ENCODE results near the gene ATOH8.

The ATOH8 gene

DNA sequence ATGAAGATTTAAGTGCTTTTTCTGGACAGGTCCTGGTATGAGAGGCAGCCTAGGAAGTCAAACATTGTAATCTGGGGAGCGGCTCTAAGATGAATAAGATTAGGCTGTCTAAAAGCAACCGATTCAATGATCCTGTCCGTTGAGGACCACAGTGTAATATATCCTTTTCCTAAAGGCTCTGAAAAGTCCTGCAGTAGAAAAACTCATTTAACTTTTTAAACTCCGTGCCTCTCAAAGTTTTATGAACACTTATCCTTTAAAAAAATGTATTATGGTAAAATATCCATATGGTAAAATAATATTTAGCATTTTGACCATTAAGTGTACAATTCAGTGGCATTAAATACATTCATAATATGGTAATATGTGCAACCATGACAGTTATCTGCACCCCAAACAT is 39.8 kb downstream of the ATOH8 start:
- no peaks in the 10 kb centered on the region for H3K9me3 Mint-ChIP-seq
- H3K27me3 Mint-ChIP-seq, result peaks cover 91% of the 10 kb centered on the region

DNA sequence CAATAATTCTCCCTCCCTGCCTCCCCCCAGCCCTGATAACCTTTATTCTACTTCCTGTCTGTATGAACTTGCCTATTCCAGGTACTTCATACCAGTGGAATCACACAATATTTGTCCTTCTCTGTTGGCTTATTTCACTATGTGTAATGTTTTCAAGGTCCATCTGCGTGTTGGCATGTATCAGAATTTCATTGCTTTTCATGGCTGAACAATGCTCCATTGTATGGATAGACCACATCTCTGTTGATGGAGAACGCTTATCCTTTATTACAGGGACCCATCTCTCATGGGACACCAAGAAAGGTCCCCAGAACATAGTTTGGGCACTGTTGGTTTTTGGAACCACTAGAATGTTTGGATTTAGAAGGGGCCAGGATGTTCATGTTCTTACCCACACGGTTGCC is 40.2 kb downstream of the ATOH8 start:
- Mint-ChIP-seq H3K4me1 (no peaks in the 10 kb centered on the region), H3K27me3 (peaks cover 96% of the 10 kb centered on the region)

More for the DNA sequence above, 39.8 kb downstream of the ATOH8 start:
- Mint-ChIP-seq H3K27ac (ENCODE audit: low read depth) (no peak overlapping the region), H3K36me3 (ENCODE audit: insufficient read depth) (no peaks in the 10 kb centered on the region), H3K4me1 (no peaks in the 10 kb centered on the region), H3K4me3 (no peak overlapping the region)
- DNase-seq (ENCODE audit: low spot score in 2 of 2) (no peak), ATAC-seq (replicated peaks; ENCODE audit: extremely low read depth, poor library complexity, severe bottlenecking) (no peak)

DNA sequence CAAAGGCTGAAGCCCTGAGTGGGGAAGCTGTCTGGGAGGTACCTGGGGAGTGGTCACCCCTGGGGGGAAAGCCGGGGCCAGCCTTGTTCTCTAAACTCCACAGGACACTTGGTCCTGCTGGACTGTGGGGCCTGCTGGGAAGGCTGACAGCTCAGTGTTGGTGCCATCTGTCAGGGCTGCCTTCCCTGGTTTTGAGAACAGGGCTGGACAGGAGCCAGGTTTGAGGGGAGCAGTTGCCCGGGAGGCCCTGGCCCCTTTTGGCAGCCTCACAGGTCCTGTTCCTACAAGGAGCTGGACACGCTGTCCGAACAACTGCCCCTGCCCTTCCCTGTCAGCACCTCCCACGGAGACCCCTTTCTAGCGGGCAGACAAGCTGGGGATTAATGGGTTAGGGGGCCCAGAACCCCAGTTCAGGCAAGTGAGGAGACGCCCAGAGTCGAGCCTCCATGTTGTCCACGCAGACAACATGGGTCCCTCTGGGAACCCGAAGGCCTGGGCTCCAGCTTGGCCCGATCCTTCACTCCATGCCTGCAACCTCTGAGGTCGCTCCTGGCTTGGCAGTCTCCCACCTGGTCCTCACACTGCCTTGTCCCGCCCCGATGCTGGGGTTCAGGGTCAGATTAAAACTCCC is 40.8 kb downstream of the ATOH8 start:
- peaks cover 96% of the 10 kb centered on the region for H3K27me3 Mint-ChIP-seq
- H3K4me1 Mint-ChIP-seq, result no peaks in the 10 kb centered on the region

More for the DNA sequence above, 40.2 kb downstream of the ATOH8 start:
- ATAC-seq (replicated peaks; ENCODE audit: extremely low read depth, poor library complexity, severe bottlenecking) (no peak), DNase-seq (ENCODE audit: low spot score in 2 of 2) (no peak)
- Mint-ChIP-seq H3K4me3 (no peak overlapping the region), H3K27ac (ENCODE audit: low read depth) (no peak overlapping the region), H3K36me3 (ENCODE audit: insufficient read depth) (no peaks in the 10 kb centered on the region), H3K9me3 (no peaks in the 10 kb centered on the region)

DNA sequence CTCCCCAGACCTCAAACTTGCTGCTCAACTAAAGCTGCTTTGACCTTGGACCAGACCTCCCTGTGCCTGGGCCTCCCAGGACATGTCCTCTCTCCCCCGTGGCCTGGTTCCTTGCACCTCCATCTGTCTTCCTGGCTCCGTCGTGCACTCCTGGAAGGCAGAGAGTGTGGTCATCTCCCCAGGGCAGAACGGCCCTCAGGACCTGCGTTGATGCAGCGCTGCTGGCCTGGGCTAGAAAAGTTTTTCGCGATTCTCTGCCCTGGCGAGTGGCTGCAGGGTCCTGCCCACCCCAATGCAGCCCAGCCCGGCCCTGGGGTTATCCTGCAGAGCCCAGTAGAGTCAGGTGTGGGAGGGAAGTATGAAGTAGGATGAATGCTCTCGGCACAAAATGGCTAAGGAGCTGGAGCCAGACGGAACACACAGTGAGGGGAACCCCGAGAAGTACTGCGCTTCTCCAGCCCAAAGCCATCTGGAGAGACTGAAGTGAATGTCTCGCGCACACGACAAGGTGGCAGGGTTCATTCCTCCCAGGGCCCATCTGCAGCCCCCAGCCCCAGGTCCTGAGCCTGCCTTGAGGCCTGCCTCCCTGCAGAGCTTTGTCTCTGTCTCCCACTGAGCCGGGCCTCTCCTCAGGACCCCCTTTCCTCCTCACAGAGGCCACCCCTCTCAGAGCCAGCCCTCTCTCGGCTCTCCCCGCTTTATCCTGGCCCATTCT is 41.7 kb downstream of the ATOH8 start:
- no peaks in the 10 kb centered on the region for H3K9me3 Mint-ChIP-seq
- no peak for ATAC-seq (replicated peaks; ENCODE audit: extremely low read depth, poor library complexity, severe bottlenecking)

More for the DNA sequence above, 40.8 kb downstream of the ATOH8 start:
- Mint-ChIP-seq H3K9me3 (no peaks in the 10 kb centered on the region), H3K27ac (ENCODE audit: low read depth) (no peak overlapping the region), H3K36me3 (ENCODE audit: insufficient read depth) (no peaks in the 10 kb centered on the region), H3K4me3 (no peak overlapping the region)
- DNase-seq (ENCODE audit: low spot score in 2 of 2) (no peak), ATAC-seq (replicated peaks; ENCODE audit: extremely low read depth, poor library complexity, severe bottlenecking) (no peak)

DNA sequence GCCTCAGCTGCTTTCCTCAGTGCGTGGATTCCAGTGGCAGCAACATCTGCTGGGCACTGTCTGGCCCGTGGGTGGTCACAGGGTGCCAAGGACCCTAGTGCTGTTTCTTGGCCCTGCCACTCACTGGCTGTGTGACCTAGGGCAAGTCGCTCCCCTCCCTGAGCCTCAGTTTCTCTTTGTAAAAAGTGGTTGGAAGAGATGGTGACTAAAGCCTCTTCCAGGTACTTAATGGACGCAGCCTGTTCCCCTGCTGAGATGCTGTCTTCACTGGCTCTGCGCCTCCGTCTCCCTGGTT is 42.2 kb downstream of the ATOH8 start:
- DNase-seq (ENCODE audit: low spot score in 2 of 2) (no peak), ATAC-seq (replicated peaks; ENCODE audit: extremely low read depth, poor library complexity, severe bottlenecking) (no peak)
- Mint-ChIP-seq H3K4me1 (no peaks in the 10 kb centered on the region), H3K4me3 (no peak overlapping the region), H3K27me3 (peaks cover 96% of the 10 kb centered on the region), H3K36me3 (ENCODE audit: insufficient read depth) (no peaks in the 10 kb centered on the region), H3K9me3 (no peaks in the 10 kb centered on the region), H3K27ac (ENCODE audit: low read depth) (no peak overlapping the region)

More for the DNA sequence above, 41.7 kb downstream of the ATOH8 start:
- Mint-ChIP-seq H3K36me3 (ENCODE audit: insufficient read depth) (no peaks in the 10 kb centered on the region), H3K27me3 (peaks cover 96% of the 10 kb centered on the region), H3K27ac (ENCODE audit: low read depth) (no peak overlapping the region), H3K4me1 (no peaks in the 10 kb centered on the region), H3K4me3 (no peak overlapping the region)
- DNase-seq (ENCODE audit: low spot score in 2 of 2), result no peak

DNA sequence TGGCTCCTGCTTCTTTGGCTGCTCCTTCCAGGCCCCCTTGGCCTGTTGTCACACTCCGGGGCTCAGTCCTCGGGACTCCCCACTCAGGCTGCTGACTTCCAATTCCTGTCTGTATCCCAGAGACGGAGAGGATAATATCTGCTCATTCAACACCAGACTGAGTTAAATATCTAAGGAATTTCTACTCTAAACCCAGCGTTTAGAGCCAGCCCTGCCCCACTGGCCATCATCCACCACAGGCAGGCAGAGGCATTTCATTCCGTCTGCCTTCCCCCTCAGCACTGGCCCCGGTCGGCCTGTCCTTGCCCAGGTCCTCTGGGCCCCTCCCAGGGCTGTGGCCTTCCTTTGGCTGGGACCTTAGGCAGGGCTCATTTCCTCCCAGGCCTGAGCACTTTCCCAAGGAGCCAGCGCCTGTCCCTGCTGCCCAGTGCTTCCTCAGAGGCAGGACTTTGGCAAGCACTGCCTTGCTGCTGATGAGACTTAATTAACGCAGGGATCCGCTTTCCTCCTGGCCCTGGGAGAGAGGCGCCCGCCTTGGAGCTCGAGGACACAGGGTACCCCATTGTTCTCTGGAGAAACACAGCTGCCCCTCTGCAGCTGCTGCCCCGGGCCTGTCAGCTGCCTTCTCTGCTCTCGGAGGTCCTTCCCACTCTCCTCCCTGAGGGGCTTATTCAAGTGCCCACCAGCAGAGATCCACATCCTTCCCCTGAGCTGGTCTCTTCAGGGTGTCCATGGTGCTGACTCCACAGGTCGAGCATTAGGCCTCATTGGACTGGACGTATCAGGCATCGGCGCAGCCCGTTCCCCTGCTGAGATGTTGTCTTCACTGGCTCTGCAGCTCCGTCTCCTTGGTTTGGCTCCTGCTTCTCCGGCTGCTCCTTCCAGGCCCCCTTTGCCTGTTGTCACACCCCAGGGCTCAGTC is 42.8 kb downstream of the ATOH8 start:
- Mint-ChIP-seq H3K27ac (ENCODE audit: low read depth) (no peak overlapping the region), H3K4me3 (no peak overlapping the region), H3K4me1 (no peaks in the 10 kb centered on the region), H3K27me3 (peaks cover 93% of the 10 kb centered on the region), H3K9me3 (no peaks in the 10 kb centered on the region), H3K36me3 (ENCODE audit: insufficient read depth) (no peaks in the 10 kb centered on the region)
- DNase-seq (ENCODE audit: low spot score in 2 of 2) (no peak), ATAC-seq (replicated peaks; ENCODE audit: extremely low read depth, poor library complexity, severe bottlenecking) (no peak)

DNA sequence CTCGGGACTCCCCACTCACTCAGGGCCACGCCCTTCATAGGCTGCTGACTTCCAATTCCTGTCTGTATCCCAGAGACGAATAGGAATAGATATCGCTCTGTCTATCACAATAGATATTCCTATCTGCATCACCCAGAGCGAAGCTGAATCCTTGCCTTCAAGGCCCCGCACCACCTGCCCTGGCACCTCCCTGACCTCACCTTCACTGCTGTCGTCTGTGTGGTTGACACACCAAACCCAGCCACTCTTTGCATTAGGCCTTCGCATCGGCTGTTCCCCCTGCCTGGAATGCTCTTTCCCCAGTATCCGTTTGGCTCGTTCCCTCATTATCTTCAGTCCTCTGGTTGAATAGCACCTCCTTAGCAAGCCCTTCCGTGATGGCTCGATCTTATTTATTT is 43.5 kb downstream of the ATOH8 start:
- no peak for ATAC-seq (replicated peaks; ENCODE audit: extremely low read depth, poor library complexity, severe bottlenecking)
- no peak overlapping the region for H3K4me3 Mint-ChIP-seq
- DNase-seq (ENCODE audit: low spot score in 2 of 2), result no peak
- peaks cover 86% of the 10 kb centered on the region for H3K27me3 Mint-ChIP-seq
- no peaks in the 10 kb centered on the region for H3K4me1 Mint-ChIP-seq
- no peak overlapping the region for H3K27ac Mint-ChIP-seq (ENCODE audit: low read depth)
- H3K36me3 Mint-ChIP-seq (ENCODE audit: insufficient read depth), result no peaks in the 10 kb centered on the region
- no peaks in the 10 kb centered on the region for H3K9me3 Mint-ChIP-seq

DNA sequence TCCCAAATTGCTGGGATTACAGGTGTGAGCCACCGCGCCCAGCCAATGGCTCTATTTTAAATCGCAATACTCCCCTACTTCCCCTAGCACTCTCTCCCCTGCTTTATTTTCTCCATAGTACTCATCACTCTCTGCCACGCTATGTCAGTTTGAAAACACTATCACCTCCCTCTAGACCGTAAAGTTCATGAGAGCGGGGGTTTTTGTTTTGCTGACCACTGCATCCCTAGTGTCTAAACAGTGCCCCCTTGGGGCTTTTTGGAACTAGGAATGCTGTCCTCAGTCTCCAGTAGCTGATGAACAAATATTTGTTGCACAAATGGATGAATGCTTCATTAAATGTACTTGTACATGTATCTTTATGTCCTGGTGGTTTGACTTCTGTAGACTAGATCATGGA is 44.1 kb downstream of the ATOH8 start:
- Mint-ChIP-seq H3K36me3 (ENCODE audit: insufficient read depth) (no peaks in the 10 kb centered on the region), H3K27me3 (peaks cover 80% of the 10 kb centered on the region), H3K4me1 (no peaks in the 10 kb centered on the region), H3K9me3 (no peaks in the 10 kb centered on the region), H3K4me3 (no peak overlapping the region), H3K27ac (ENCODE audit: low read depth) (no peak overlapping the region)
- no peak for DNase-seq (ENCODE audit: low spot score in 2 of 2)
- no peak for ATAC-seq (replicated peaks; ENCODE audit: extremely low read depth, poor library complexity, severe bottlenecking)

DNA sequence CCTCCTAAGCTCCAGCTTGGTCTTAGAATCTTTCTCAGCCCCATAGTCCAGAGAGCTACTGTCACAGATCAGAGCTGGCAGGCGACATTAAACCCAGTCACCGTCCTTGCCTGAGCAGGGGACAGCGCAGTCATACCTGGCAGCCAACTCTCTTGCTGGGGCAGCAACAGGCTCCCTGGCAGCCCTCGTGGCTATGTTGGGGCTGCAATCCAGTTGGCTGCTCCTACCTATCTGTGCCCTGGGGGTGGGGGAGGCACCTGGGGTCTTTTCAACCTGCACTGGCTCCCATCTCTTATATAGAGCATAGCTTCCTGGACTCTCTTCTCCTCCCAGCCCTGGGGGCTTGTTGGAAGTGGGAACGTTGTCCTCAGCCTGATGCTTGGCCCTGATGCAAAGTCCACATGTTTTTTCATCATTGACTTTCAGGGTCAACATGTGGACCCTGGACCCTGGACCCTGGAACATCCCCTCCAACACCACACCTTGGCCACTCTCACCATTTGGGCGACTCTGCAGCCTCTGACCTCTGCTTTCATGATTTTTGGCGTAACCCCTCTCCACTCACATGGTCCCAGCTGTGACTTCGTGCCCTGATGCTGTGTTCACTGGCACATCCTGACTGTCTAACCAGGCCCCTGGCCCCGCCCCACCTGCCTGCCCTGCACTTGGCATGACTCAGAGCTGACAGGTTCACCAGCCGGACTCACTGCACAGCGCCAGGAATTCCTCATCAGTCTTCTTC is 45.6 kb downstream of the ATOH8 start:
- ATAC-seq (replicated peaks; ENCODE audit: extremely low read depth, poor library complexity, severe bottlenecking) (no peak), DNase-seq (ENCODE audit: low spot score in 2 of 2) (no peak)
- peaks cover 65% of the 10 kb centered on the region for H3K27me3 Mint-ChIP-seq
- H3K36me3 Mint-ChIP-seq (ENCODE audit: insufficient read depth), result no peaks in the 10 kb centered on the region
- H3K4me1 Mint-ChIP-seq, result peaks cover 11% of the 10 kb centered on the region
- no peaks in the 10 kb centered on the region for H3K9me3 Mint-ChIP-seq
- H3K27ac Mint-ChIP-seq (ENCODE audit: low read depth), result no peak overlapping the region
- no peak overlapping the region for H3K4me3 Mint-ChIP-seq

DNA sequence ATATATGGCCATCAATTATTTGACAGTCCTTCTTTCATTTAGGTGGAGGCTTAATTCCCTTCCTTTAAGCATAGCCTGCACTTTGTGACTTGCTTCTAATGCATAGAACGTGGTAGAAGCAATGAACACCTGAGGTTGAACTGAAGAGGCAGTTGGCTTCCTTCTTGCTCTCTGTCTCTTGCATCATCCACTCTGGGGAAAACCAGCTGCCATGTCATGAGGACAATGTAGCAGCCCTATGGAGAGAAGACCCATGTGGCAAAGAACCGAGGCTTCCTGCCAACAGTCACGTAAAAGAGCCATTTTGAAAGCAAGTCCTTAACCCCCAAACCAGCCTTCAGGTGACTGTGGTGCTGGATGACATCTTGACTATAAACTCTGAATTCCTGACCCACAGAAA is 46.8 kb downstream of the ATOH8 start:
- Mint-ChIP-seq H3K36me3 (ENCODE audit: insufficient read depth) (no peaks in the 10 kb centered on the region), H3K4me1 (peaks cover 14% of the 10 kb centered on the region), H3K27me3 (peaks cover 57% of the 10 kb centered on the region), H3K27ac (ENCODE audit: low read depth) (no peak overlapping the region), H3K4me3 (no peak overlapping the region), H3K9me3 (no peaks in the 10 kb centered on the region)
- no peak for ATAC-seq (replicated peaks; ENCODE audit: extremely low read depth, poor library complexity, severe bottlenecking)
- no peak for DNase-seq (ENCODE audit: low spot score in 2 of 2)

DNA sequence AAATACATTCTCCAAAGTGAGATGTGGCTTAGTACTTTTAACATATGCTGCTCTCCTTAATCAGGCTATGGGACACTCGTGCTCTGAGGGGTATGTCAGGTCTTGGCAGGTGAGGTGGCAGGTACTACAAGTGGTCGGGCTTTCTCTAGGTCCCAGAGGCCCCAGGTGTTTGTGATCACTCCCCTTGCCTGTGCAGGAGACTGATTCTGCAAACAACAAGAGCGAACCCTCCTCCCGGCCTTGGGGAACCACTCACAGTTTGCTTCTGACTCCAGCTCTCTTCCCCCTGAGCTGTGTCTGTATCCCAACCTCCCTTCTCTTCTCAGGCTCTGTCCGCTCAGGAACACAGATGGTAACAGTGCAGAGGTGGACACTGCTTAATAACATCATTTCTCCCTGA is 48.1 kb downstream of the ATOH8 start:
- Mint-ChIP-seq H3K9me3 (no peaks in the 10 kb centered on the region), H3K36me3 (ENCODE audit: insufficient read depth) (no peaks in the 10 kb centered on the region), H3K4me1 (peaks cover 14% of the 10 kb centered on the region), H3K27me3 (peaks cover 44% of the 10 kb centered on the region), H3K27ac (ENCODE audit: low read depth) (no peak overlapping the region), H3K4me3 (no peak overlapping the region)
- ATAC-seq (replicated peaks; ENCODE audit: extremely low read depth, poor library complexity, severe bottlenecking) (no peak), DNase-seq (ENCODE audit: low spot score in 2 of 2) (no peak)

DNA sequence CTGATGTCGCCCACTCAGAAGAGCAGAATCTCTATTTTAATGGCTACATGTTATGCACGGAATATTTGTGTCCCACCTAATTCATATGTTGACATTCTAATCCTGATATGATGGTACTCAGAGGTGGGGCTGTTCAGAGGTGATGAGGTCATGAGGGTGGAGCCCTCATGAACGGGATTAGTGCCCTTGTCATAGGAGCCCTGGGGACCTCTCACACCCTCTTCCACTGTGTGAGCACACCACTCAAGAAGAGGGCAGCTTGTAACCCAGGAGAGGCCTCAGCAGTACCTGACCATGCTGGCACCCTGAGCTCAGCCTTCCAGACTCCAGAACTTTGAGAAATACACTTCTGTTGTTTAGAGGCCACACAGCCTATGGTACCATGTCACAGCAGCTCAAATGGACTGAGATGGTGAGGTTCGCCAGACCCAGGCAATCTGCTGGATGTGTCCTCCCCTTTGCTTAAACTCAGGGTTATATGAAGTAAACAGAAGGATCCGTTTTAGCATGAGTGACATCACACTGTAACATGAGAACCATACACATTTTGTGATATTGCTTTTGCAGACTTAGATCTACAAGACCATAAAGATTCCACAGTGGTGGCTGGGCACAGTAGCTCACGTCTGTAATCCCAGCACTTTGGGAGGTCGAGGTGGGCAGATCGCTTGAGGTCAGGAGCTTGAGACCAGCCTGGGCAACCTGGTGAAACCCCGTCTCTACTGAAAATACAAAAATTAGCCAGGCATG is 48.7 kb downstream of the ATOH8 start:
- H3K9me3 Mint-ChIP-seq, result no peaks in the 10 kb centered on the region
- no peaks in the 10 kb centered on the region for H3K36me3 Mint-ChIP-seq (ENCODE audit: insufficient read depth)
- no peak overlapping the region for H3K4me3 Mint-ChIP-seq
- peaks cover 14% of the 10 kb centered on the region for H3K4me1 Mint-ChIP-seq
- ATAC-seq (replicated peaks; ENCODE audit: extremely low read depth, poor library complexity, severe bottlenecking) (no peak), DNase-seq (ENCODE audit: low spot score in 2 of 2) (no peak)
- H3K27ac Mint-ChIP-seq (ENCODE audit: low read depth), result no peak overlapping the region
- peaks cover 38% of the 10 kb centered on the region for H3K27me3 Mint-ChIP-seq
